IMR-90 (cell line): Measurements from ENCODE around the gene IKBKE. TPM values are rescaled to one million over a fixed set of nuclear protein-coding genes. Genes with fewer than 3 reads are reported as not detected.

Experiments used
- ATAC-seq: fragments of 200-7000 bp; cut with Tn5 transposase; 2 replicates; pipeline ENCODE4 v1.9.1; 2020; ENCODE audit warnings: low read depth, mild to moderate bottlenecking, moderate library complexity
- BruUV-seq: library from RNA; stranded (reverse); fragments of 400-500 nt; replicated peaks from 2 replicates; lab custom pipeline; 2021; lab: Mats Ljungman, UMichigan
- CTCF ChIA-PET: fragments of 300-600 bp; formaldehyde crosslinking; extraction: SDS; loops from one replicate; lab custom pipeline; 2021; ENCODE audit warnings: antibody characterized with exemption; lab: Yijun Ruan, JAX
- POLR2A ChIA-PET: fragments of 300-600 bp; sonication (Branson Sonifier 250); formaldehyde crosslinking; loops from one replicate; lab custom pipeline; 2022; ENCODE audit warnings: antibody characterized with exemption; ENCODE audit not compliant: unreplicated experiment; lab: Charles Lee
- DNase-seq: peaks from one replicate; pipeline ENCODE4 v3.0.0; 2013
- H2AFZ ChIP-seq: replicated peaks from 2 replicates; pipeline ENCODE3; 2013; ENCODE audit warnings: low read length, mild to moderate bottlenecking; ENCODE audit not compliant: poor library complexity
- H2AK5ac ChIP-seq: 2 replicates; pipeline ENCODE4 v1.6.1; 2013; ENCODE audit warnings: low read depth, low read length, inconsistent platforms
- H2AK9ac ChIP-seq: replicated peaks from 2 replicates; pipeline ENCODE3; 2013; ENCODE audit warnings: mild to moderate bottlenecking, low read depth, low read length, moderate library complexity; ENCODE audit not compliant: poor library complexity
- H2BK120ac ChIP-seq: 2 replicates; pipeline ENCODE4 v1.6.1; 2013; ENCODE audit warnings: low read depth, low read length, inconsistent platforms
- H2BK15ac ChIP-seq: 3 replicates; pipeline ENCODE4 v1.6.1; 2013; ENCODE audit warnings: low read depth, low read length, inconsistent platforms
- H2BK20ac ChIP-seq: 2 replicates; pipeline ENCODE4 v1.6.1; 2013; ENCODE audit warnings: low read depth, mild to moderate bottlenecking, inconsistent platforms, low read length, moderate library complexity
- H2BK5ac ChIP-seq: 2 replicates; pipeline ENCODE4 v1.6.1; 2013; ENCODE audit warnings: mild to moderate bottlenecking, low read depth, low read length, inconsistent platforms; ENCODE audit not compliant: poor library complexity, severe bottlenecking
- H3K14ac ChIP-seq: replicated peaks from 2 replicates; pipeline ENCODE4 v1.6.1; 2013; ENCODE audit warnings: low read depth, low read length, inconsistent platforms
- H3K18ac ChIP-seq: 2 replicates; pipeline ENCODE4 v1.6.1; 2013; ENCODE audit warnings: low read depth, low read length, control low read depth
- H3K23ac ChIP-seq: 2 replicates; pipeline ENCODE4 v1.6.1; 2013; ENCODE audit warnings: low read depth, low read length, inconsistent platforms
- H3K27ac ChIP-seq: 2 replicates; pipeline ENCODE4 v1.5.1; 2013; ENCODE audit warnings: mild to moderate bottlenecking, control low read depth, low read length; ENCODE audit not compliant: insufficient read depth
- H3K27me3 ChIP-seq: 2 replicates; pipeline ENCODE4 v1.6.1; 2013; ENCODE audit warnings: low read length; ENCODE audit not compliant: control insufficient read depth, insufficient read depth
- H3K36me3 ChIP-seq: 2 replicates; pipeline ENCODE4 v1.6.1; 2013; ENCODE audit warnings: low read length, mixed read lengths; ENCODE audit not compliant: control insufficient read depth, insufficient read depth
- H3K4ac ChIP-seq: 2 replicates; pipeline ENCODE4 v1.6.1; 2013; ENCODE audit warnings: low read depth, low read length, inconsistent platforms
- H3K4me1 ChIP-seq: 2 replicates; pipeline ENCODE4 v1.6.1; 2013; ENCODE audit warnings: low read length, mixed read lengths; ENCODE audit not compliant: control insufficient read depth, insufficient read depth
- H3K4me2 ChIP-seq: 2 replicates; pipeline ENCODE4 v1.6.1; 2013; ENCODE audit warnings: low read depth, mild to moderate bottlenecking, control low read depth, low read length, moderate library complexity
- H3K4me3 ChIP-seq: 2 replicates; pipeline ENCODE4 v1.5.1; 2013; ENCODE audit warnings: low read depth, mild to moderate bottlenecking, control low read depth, low read length, moderate library complexity; ENCODE audit not compliant: insufficient read depth
- H3K56ac ChIP-seq: 2 replicates; pipeline ENCODE4 v1.6.1; 2013; ENCODE audit warnings: low read length, inconsistent platforms; ENCODE audit not compliant: insufficient read depth; ENCODE audit errors: extremely low read depth
- H3K79me1 ChIP-seq, 2 experiments: 2 replicates each; pipeline ENCODE4 v1.6.1; 2013; ENCODE audit warnings: low read length in 2 of 2, inconsistent platforms in 1 of 2, low read depth in 1 of 2
- H3K9ac ChIP-seq: 2 replicates; pipeline ENCODE4 v1.6.1; 2013; ENCODE audit warnings: low read depth, low read length, control low read depth
- H3K9me1 ChIP-seq: 2 replicates; pipeline ENCODE4 v1.6.1; 2013; ENCODE audit warnings: low read length, inconsistent platforms; ENCODE audit not compliant: insufficient read depth
- H3K9me3 ChIP-seq: 2 replicates; pipeline ENCODE4 v1.6.1; 2013; ENCODE audit warnings: low read length; ENCODE audit not compliant: control insufficient read depth, insufficient read depth
- H4K20me1 ChIP-seq: 2 replicates; pipeline ENCODE4 v1.6.1; 2013; ENCODE audit warnings: low read length, inconsistent platforms; ENCODE audit not compliant: insufficient read depth
- H4K5ac ChIP-seq: 2 replicates; pipeline ENCODE4 v1.6.1; 2013; ENCODE audit warnings: mild to moderate bottlenecking, low read depth, low read length, control low read depth
- H4K8ac ChIP-seq, 2 experiments: 2 replicates each; pipeline ENCODE4 v1.6.1; 2013; ENCODE audit warnings: low read depth in 2 of 2, low read length in 2 of 2, control low read depth in 1 of 2, inconsistent platforms in 1 of 2
- H4K91ac ChIP-seq: 2 replicates; pipeline ENCODE4 v1.6.1; 2013; ENCODE audit warnings: low read depth, low read length, inconsistent platforms; ENCODE audit not compliant: insufficient read depth
- CEBPB ChIP-seq: IDR thresholded peaks from 2 replicates; pipeline ENCODE4 v1.6.1; 2012; ENCODE audit warnings: low read depth, low read length, improper control_type of control experiment
- CTCF ChIP-seq: conservative IDR thresholded peaks from 2 replicates; pipeline ENCODE4 v1.5.1; 2012; ENCODE audit warnings: mild to moderate bottlenecking, low read depth, low read length, improper control_type of control experiment
- ELK1 ChIP-seq: fragments of 150-350 bp; IDR thresholded peaks from 2 replicates; pipeline ENCODE4 v1.6.1; 2016; ENCODE audit warnings: low read depth, mild to moderate bottlenecking, low read length, moderate library complexity, borderline replicate concordance
- FOS ChIP-seq: fragments of 150-350 bp; IDR thresholded peaks from 2 replicates; pipeline ENCODE4 v1.6.1; 2016; ENCODE audit warnings: low read depth, low read length
- MAFK ChIP-seq: IDR thresholded peaks from 2 replicates; pipeline ENCODE4 v1.6.1; 2012; ENCODE audit warnings: low read depth, low read length, improper control_type of control experiment
- MXI1 ChIP-seq: IDR thresholded peaks from 2 replicates; pipeline ENCODE4 v1.6.1; 2012; ENCODE audit warnings: low read depth, mild to moderate bottlenecking, low read length, moderate library complexity, borderline replicate concordance
- NFE2L2 ChIP-seq: fragments of 150-350 bp; IDR thresholded peaks from 2 replicates; pipeline ENCODE4 v1.6.1; 2016; ENCODE audit warnings: low read depth, mild to moderate bottlenecking, low read length
- RFX5 ChIP-seq: IDR thresholded peaks from 2 replicates; pipeline ENCODE4 v1.8.0; 2012; ENCODE audit warnings: low read depth, mild to moderate bottlenecking, low read length, moderate library complexity
- USF2 ChIP-seq: fragments of 150-350 bp; IDR thresholded peaks from 2 replicates; pipeline ENCODE4 v1.6.1; 2017; ENCODE audit warnings: mild to moderate bottlenecking, antibody characterized with exemption, low read length, low read depth
- WGBS, 2 experiments: methylation state at CpG; one replicate each; pipeline versions ENCODE4 v1.1.5 to v1.1.7; 2013; ENCODE audit warnings: missing lambda C conversion rate in 2 of 2; ENCODE audit not compliant: insufficient read length in 1 of 2; ENCODE audit errors: extremely low coverage in 2 of 2; 5-methylcytosine and 5-hydroxymethylcytosine counted together
- dilution Hi-C: fragments of 300-500 bp; cut with HindIII; formaldehyde crosslinking; loops from one replicate; pipeline ENCODE4 v1.14.3; 2018; ENCODE audit warnings: low sequenced_read_pairs; ENCODE audit not compliant: unreplicated experiment
- in situ Hi-C: fragments of 300-500 bp; cut with MboI; formaldehyde crosslinking; loops from 3 replicates; pipeline ENCODE4 v1.14.3; 2019; ENCODE audit warnings: low sequenced_read_pairs, inconsistent platforms, mixed read lengths
- intact Hi-C: fragments of 100-400 bp; cut with micrococcal nuclease; formaldehyde crosslinking; loops from 2 replicates; pipeline ENCODE4 v1.10.0; 2022
- polyA plus RNA-seq, 3 experiments: library from polyadenylated mRNA; depleted of rRNA; stranded (reverse); fragments of >200 nt; gene quantifications; 2 replicates each; pipeline ENCODE4 v1.2.3, GENCODE V29; 2012; ENCODE audit warnings: low replicate concordance in 1 of 3
- total RNA-seq: library from RNA; depleted of rRNA; stranded (reverse); fragments of >200 nt; gene quantifications from 2 replicates; pipeline ENCODE4 v1.2.3, GENCODE V29; 2012

The IKBKE gene
- total and polyA plus RNA-seq, 2 of the 4 experiments (the other 2 are of a cell fraction): 20.3 to 24.0 TPM

- Histone ChIP-seq H4K5ac (no peak overlapping the region), H2AK5ac (no peak overlapping the region), H3K4me1 (peaks cover 4% of the 10 kb centered on the region), H3K4me3 (no peak overlapping the region), H3K27ac (no peak overlapping the region), H2BK15ac (no peak overlapping the region), H3K9me1 (no peaks in the 10 kb centered on the region), H4K91ac (no peak overlapping the region), H3K4ac (no peak overlapping the region), H2BK120ac (no peak overlapping the region), H2AFZ (no peak overlapping the region), H3K9ac (no peak overlapping the region), H3K79me1 (no peaks in the 10 kb centered on the region), H3K23ac (no peak overlapping the region), H4K8ac (no peak overlapping the region), H3K18ac (no peak overlapping the region), H2BK5ac (no peak overlapping the region), H3K9me3 (no peaks in the 10 kb centered on the region), H2AK9ac (no peak overlapping the region), H3K14ac (no peak overlapping the region), H4K20me1 (no peaks in the 10 kb centered on the region; the same call in 1 of the 2 replicates), H3K27me3 (no peaks in the 10 kb centered on the region), H3K36me3 (peaks cover 37% of the 10 kb centered on the region), H3K56ac (no peak overlapping the region), H2BK20ac (no peak overlapping the region), H3K4me2 (no peak overlapping the region)
- dilution Hi-C loops (no loop called here), in situ Hi-C loops (loop anchor here (5.0 to 10.0 kb wide), 3 partner anchors 95 to 428 kb away; no protein-coding TSS in a partner anchor), intact Hi-C loops (no loop called here)
- ATAC-seq (no peak), DNase-seq (no peak)
- no TSS peak for BruUV-seq
- 93% methylated on average over 2 of the region's 15 CpGs; no CpG with 5 or more reads in 1 of the 2 experiments for WGBS, 2 experiments
- POLR2A ChIA-PET: no interaction called here
- TF ChIP-seq CEBPB: no peak
- no peak for TF ChIP-seq USF2
- no peak for TF ChIP-seq NFE2L2
- no peak for TF ChIP-seq MXI1
- no peak for TF ChIP-seq FOS
- no peak for TF ChIP-seq CTCF
- no peak for TF ChIP-seq ELK1
- TF ChIP-seq MAFK: no peak
- TF ChIP-seq RFX5: no peak
- CTCF ChIA-PET: interaction anchor here (0.7 to 1.2 kb wide), 3 partner anchors 8 to 171 kb away, joined by 3 read pairs; no protein-coding TSS in a partner anchor
Observed at GRCh38 chr1:206486995-206487788, 16.9 kb downstream of the IKBKE start.
